Activated CD4-positive, alpha-beta T cell treated with anti-CD3 and anti-CD28 coated beads, Interleukin-2, Interleukin-6, amounts not matched to agents 100 ng/mL and 50 ng/mL, durations not matched to agents 16 hours and 8 hours (primary cell): Measurements from ENCODE around the gene EFNA3.
A peak's percentile ranks its signal among the peaks of the same experiment; 100 is the strongest.

Experiments used
- DNase-seq: peaks from one replicate; pipeline ENCODE4 v3.0.0-alpha.2; 2020

The EFNA3 gene

GRCh38 chr1:155049651-155050559, 28.7 kb upstream of the EFNA3 start:
- no peak for DNase-seq

DNA sequence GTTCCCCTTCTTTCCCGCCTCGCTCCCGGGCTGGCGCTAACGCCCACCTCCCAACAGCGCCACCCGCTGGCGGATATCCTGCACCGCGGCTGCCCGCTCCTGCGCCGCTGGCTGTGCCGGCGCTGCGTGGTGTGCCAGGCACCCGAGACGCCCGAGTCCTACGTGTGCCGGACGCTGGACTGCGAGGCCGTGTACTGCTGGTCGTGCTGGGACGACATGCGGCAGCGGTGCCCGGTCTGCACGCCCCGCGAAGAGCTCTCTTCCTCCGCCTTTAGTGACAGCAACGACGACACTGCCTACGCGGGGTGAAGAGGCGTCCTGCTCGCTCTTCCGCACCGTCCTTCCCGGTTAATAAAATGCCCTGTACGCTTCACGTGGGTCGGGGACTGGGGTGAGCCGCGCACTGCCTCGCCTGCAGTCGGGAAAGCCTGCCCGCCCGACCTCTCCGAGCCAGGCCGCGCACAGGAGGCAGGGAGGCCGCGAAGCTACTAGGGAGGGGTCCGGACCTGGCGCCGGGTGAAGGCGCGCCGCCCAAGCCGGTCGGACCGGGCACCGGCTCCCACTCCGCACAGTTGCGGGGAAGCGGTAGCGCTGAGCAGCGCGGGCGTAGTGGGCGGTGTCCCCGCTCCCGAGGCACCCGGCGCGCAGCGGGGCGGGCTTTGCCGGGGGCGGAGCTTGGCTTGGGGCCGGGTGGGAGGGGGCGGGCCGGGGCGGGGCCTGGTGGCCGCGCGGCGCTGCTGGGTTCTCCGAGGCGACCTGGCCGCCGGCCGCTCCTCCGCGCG, 27.9 kb upstream of the EFNA3 start, which contains the start of gene ADAM15:
ADAM15 (plus strand) TSS at position 757 of the 782 bp plus-strand sequence. CDS start 71 bp downstream, outside the sequence.
- DNase-seq = peak; percentile 88

DNA sequence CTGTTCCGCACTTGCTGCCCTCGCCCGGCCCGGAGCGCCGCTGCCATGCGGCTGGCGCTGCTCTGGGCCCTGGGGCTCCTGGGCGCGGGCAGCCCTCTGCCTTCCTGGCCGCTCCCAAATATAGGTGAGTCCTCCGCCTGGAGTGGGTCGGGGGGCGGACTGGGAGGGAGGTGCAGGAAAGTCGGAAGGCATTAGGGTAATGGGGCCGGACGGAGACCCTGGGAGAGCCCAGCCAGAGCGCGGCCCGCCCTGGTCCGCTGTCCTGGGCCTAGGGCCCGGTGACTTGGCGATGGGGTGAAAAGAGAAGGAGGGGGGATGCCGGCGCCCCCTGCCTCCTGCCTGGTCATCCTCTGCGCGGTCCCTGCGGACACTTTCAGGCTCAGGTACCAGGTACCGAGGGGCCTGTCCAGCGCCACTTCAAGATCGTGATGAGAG, 27.3 kb upstream of the EFNA3 start:
- DNase-seq = no peak

DNA sequence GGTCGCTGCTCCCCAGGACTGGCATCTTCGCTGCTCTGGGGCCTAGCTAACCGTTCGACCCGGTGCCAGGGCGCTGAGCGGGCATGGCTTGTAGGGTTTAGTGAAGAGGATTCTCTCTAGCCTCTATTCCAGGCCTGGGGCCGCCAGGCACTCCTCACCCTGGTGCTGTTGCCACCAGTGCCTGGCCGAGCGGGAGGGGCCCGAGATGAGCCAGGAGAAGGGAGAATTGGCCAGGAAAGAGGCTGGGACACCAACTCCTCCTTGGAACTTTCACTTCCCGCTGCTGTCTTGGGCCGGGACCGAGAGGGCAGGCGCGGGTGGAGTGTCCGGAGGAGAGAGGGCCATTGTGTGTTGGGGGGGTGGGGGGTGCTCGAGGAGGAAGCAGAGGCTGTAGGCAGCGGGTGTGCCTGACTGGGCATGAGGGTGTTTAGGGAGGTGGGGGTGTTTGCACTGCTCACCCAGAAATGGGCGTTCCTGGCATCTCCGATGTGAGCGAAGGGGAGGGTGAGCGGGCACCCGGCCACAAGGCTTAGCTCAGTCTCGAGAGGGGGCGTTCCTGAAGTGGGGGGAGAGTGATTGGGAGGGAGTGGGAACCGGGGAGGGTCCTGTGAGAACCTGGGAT, 26.7 kb upstream of the EFNA3 start:
- DNase-seq = peak; percentile 65

- peak; percentile 50 for DNase-seq
Measured at GRCh38 chr1:155052439-155053395, 25.9 kb upstream of the EFNA3 start.

DNA sequence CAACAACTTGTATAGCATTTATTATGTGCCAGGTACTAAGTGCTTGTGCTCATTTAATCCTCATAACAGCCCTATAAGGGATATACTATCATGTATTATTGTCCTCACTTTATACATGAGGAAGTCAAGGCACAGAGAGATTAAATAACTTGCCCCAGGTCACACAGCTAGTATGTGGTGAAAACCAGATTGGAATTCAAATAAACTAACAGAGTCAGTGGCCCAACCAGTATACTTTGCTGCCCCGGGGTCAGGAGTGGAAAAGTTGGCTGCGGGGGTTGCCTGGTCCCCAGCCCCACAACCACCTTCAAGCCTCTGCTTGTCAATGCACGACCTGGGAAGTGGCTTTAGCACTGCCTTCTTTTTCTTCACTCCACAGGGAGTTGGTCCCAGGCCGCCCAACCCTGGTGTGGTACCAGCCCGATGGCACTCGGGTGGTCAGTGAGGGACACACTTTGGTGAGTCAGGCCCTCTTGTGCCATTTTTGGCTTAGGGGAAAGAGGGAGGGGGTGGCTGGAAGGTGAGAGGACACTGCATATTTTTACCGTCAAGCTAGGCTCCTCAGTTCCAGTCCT, 25.0 kb upstream of the EFNA3 start:
- DNase-seq = no peak

DNA sequence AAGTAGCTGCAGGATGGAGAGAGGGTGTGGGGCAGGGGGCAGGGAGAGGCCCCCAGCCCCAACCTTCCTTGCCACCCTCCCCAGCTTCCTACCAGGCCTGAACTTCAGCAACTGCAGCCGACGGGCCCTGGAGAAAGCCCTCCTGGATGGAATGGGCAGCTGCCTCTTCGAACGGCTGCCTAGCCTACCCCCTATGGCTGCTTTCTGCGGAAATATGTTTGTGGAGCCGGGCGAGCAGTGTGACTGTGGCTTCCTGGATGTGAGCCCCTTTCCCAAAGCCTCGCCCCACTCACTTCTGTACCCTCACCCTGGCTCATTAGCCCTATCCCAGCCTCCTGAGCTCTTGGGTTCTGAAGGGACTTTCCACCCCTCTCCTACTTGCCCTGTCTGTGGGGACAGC, 21.5 kb upstream of the EFNA3 start:
- no peak for DNase-seq

- DNase-seq = no peak
Measured at GRCh38 chr1:155057788-155058211, 20.8 kb upstream of the EFNA3 start.

DNA sequence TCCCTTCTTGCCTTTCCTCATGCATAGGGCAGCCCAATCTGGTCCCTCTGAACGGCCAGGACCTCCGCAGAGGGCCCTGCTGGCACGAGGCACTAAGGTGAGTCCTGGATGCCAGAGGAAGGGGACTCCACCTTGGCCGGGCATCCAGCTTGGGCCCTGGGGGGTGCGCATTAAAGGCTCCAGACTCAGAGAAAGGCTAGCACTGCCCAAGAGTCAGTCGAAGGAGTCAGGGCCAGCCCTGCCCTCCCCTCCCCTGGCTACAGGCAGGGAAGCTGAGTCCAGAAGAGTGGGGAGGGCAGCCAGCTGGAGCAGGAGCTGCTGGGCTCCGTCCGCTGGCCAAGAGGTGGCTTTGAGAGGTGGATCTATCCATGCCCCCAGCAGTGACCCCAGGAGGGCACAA, 17.9 kb upstream of the EFNA3 start:
- DNase-seq = no peak

DNA sequence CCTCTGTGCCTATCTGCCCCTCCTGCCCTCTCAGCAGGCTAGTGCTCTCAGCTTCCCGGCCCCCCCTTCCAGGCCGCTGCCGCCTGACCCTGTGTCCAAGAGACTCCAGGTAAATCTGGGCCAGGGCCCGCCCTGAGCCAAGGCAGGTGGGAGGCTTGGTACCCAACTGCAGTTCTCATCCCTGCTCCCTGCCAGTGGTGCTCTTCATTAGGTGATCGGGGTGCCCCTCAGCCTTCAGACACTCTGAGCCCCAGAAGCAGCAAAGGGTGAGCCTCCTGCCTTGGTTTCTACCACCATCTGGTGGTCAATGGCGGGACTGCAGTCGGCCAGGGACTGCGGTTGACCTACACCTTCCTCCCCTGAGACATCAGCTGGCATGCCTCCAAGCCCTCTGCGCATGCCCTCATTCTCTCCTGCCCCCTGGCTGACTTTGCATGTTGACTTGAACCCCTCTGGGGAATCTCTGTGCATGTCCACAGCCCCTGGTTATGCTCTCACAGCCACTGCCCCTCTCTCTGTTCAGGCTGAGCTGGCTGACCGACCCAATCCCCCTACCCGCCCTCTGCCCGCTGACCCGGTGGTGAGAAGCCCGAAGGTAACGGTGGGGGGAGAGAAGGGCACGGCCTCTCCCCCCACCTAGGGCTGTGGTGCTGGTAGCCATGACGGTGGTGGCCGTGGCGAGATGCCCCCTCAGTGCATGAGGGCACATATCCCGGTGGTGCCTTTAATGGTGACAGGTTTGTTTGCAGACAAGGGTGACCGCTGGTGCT, 17.1 kb upstream of the EFNA3 start:
- peak; percentile 96 for DNase-seq

GRCh38 chr1:155062151-155062686, 16.4 kb upstream of the EFNA3 start:
- DNase-seq = no peak

GRCh38 chr1:155062702-155063411, 15.8 kb upstream of the EFNA3 start:
- peak; percentile 84 for DNase-seq

DNA sequence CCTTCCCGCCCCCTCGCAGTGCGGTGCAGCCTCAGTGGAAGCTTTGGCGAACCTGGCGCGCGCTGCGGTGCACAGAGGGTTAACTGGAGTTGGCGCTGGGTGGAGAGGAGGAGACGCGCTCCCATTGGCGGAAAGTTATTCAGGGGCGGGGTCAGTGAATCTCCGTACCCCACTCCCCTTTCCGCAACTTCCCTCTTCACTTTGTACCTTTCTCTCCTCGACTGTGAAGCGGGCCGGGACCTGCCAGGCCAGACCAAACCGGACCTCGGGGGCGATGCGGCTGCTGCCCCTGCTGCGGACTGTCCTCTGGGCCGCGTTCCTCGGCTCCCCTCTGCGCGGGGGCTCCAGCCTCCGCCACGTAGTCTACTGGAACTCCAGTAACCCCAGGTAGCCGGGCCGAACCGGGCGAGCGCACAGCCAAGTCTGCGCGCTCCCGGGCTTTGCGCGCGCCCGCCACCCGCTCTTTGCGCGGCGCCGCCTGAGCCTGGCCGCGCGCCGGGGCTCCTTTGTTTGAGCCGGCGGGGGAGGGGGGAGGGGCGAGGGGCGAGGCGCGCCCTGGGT, 15.0 kb upstream of the EFNA3 start, which contains the start of gene EFNA4:
EFNA4 (plus strand) TSS at position 191 of the 561 bp plus-strand sequence; CDS start at position 275, 84 bp downstream.
- peak; percentile 88 for DNase-seq

DNA sequence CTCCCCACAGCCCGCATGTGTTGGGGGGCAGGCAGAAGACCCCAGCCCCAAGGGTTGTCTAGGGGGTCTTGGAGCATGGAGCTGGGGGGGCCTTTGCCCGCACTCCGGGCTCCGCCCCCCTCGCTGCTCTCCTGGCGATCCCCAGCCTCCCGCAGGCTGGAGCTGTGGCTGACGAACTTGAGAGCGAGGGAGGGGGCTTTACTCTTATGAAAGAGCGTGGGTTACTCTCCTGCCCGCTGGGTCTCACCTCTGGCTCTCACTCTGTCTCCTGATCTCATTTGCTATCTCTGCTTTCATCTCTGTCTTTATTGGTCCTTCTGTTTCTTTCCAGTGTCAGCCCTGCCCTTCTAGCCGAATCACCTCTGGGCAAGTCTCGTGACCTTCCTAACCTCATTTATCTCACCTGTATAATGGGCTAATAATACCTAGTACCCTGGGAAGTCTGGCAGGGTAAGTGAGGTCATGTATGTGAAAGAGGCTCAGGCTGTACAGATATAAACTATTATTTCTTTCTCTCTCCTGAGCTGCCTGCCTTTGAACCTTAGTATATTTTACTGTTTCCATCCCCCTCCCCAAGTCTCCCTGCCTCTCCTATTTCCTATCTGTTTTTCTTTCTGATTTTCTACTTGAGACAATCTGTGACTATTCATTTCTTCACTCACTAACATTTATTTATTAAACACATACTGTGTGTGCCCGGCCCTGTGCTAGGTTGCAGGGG, 14.4 kb upstream of the EFNA3 start:
- DNase-seq = no peak

DNA sequence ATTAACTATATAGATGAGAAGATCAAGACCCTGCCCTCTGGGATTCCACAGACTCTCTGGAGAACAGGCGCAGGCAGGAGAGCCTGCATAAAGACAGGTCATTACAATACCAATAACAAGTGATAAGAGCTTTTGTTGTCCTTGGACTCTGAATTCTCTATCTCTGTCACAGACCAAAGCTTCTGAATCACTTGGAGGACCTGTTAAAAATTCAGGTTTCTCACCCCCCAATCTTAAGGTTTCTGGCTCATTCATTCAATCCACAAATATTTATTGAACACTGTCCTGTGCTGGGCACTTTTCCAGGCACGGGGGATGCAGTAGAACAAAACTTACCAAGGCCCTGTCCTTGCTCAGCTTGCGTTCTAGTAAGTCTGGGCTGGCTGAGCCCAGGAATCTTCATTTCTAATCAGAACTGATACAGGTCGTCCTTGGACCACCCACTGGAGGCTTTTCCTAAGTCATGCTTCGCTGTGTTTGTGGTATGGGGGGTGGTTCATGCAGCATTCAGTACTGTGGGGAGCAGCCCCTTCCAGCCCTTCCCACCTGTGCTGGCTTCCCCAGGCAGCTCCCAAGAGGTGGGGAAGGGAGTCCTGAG, 13.7 kb upstream of the EFNA3 start:
- no peak for DNase-seq

- DNase-seq = no peak
Measured at GRCh38 chr1:155066777-155067176, 11.9 kb upstream of the EFNA3 start.

GRCh38 chr1:155068599-155068998, 10.0 kb upstream of the EFNA3 start:
- no peak for DNase-seq

DNA sequence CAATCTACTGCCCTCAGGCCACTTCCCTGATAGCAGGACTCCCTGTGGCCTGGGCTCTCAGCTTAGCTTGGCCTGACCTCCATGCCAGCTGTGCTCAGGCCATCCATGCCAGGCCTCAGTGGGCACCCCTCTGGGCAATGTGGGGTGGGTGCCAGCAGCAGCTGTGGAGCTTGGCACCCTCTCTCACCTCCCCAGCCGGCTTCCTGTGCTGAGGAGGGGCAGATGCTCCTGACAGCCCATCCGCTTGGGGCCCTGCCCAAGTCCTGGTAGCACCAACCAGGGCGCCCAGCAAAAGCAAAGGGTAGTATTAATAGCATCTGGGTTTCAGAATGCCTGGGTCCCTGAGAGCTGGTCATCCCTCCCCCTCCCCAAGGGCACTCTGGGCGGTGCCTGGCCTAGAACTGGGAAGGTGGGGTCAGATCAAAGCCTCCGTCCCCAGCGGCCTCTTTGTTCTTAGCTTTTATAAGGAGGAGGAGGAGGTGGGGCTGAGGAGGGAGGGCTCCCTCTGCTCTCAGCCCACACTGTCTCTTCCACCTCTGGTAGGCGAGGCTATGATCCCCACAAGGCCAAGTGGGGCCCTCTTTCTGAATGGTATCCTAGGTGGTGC, 9.0 kb upstream of the EFNA3 start:
- DNase-seq = no peak
